Ovary (tissue), 3 donors: Measurements from ENCODE around the gene GINS3.

Source experiments
- CTCF ChIP-seq, 3 donors: fragments of 450-650 bp in 2 of 3; fragments of 200-600 bp in 1 of 3; IDR thresholded peaks; one replicate each; pipeline versions ENCODE4 v1.5.1 to v1.8.0; 2016 to 2022; ENCODE audit warnings: antibody characterized with exemption in 3 of 3, mild to moderate bottlenecking in 1 of 3
- EP300 ChIP-seq: sonication (generic); formaldehyde crosslinking; IDR thresholded peaks from one replicate; pipeline ENCODE4 v1.6.1; 2017; ENCODE audit warnings: antibody characterized with exemption
- donor health status: DM: no; HTN: no; CAD: no.

GRCh38 chr16:58399718-58400633 lies 7.7 kb downstream of the GINS3 start:
- TF ChIP-seq EP300 (no peak), CTCF (IDR thresholded peaks at IDR 0.05) (no peak)
